GM12872 (cell line): ENCODE measurements around the gene PORCN.

Experiments
- TF ChIP-seq, protein P1 (sequence below): IDR thresholded peaks from 3 replicates; pipeline ENCODE4 v1.5.1; 2011; ENCODE audit warnings: low read depth, mild to moderate bottlenecking, low read length, moderate library complexity; ENCODE audit not compliant: insufficient read depth

Gene PORCN

DNA sequence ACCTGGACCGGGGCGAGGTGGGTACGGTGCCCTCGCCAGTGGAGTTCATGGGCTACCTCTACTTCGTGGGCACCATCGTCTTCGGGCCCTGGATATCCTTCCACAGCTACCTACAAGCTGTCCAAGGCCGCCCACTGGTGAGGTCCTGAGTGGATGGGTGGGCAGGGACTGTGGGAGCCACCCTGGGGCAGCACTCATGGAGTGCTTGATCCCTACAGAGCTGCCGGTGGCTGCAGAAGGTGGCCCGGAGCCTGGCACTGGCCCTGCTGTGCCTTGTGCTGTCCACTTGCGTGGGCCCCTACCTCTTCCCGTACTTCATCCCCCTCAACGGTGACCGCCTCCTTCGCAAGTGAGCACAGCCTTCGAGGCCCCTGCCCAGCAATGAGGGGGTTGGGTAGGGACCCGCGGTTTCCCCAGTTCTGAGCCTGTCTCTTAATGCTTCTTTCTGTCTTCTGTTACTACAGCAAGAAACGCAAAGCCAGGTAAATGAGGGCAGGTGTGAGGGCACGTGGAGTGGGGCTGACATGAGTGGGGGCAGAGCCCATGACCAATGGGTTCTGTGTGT is 3.7 kb downstream of the PORCN start:
- TF ChIP-seq, protein P1, sequence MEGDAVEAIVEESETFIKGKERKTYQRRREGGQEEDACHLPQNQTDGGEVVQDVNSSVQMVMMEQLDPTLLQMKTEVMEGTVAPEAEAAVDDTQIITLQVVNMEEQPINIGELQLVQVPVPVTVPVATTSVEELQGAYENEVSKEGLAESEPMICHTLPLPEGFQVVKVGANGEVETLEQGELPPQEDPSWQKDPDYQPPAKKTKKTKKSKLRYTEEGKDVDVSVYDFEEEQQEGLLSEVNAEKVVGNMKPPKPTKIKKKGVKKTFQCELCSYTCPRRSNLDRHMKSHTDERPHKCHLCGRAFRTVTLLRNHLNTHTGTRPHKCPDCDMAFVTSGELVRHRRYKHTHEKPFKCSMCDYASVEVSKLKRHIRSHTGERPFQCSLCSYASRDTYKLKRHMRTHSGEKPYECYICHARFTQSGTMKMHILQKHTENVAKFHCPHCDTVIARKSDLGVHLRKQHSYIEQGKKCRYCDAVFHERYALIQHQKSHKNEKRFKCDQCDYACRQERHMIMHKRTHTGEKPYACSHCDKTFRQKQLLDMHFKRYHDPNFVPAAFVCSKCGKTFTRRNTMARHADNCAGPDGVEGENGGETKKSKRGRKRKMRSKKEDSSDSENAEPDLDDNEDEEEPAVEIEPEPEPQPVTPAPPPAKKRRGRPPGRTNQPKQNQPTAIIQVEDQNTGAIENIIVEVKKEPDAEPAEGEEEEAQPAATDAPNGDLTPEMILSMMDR, result no peak

DNA sequence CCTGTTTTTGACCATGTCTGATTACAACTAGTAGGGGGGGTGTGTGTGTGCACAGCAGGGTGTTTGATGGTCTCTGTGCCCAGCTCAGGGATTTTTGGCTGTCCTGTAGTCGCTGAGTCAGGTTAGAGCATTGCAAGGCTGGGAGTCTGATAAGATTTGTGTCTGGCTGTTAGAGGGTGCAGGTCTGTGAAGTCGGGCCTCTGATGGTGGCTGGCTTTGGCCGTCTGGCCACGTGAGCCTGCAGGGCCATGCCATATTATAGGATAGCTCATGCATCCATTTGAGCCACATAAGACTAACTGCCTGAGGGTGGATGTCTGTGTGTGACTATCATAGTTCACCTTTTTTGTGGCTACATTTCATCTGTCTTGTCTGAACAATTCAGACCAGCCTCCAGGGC is 4.9 kb downstream of the PORCN start:
- TF ChIP-seq, protein P1, result no peak

DNA sequence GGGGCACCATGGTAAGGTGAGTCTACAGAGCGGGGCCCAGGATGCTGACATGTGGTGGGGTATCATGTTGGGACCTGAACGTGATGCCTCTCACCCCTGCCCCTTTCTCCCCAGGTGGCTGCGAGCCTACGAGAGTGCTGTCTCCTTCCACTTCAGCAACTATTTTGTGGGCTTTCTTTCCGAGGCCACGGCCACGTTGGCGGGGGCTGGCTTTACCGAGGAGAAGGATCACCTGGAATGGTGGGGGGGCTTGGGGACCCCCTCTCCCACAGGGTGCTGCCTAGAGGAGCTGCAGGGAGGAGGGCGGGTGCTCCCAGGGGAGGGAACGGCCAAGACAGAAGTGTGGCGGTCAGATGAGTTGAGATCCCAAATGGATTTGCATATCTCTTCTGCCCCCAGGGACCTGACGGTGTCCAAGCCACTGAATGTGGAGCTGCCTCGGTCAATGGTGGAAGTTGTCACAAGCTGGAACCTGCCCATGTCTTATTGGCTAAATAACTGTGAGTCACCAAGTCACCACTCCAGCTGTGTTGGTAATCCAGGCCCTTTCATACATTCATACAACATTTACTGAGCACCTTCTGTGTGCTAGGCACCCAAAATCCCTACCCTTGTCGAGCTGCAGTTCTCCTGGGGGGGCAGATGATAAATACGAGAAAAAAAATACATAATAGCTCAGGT is 5.5 kb downstream of the PORCN start:
- TF ChIP-seq, protein P1, result no peak

DNA sequence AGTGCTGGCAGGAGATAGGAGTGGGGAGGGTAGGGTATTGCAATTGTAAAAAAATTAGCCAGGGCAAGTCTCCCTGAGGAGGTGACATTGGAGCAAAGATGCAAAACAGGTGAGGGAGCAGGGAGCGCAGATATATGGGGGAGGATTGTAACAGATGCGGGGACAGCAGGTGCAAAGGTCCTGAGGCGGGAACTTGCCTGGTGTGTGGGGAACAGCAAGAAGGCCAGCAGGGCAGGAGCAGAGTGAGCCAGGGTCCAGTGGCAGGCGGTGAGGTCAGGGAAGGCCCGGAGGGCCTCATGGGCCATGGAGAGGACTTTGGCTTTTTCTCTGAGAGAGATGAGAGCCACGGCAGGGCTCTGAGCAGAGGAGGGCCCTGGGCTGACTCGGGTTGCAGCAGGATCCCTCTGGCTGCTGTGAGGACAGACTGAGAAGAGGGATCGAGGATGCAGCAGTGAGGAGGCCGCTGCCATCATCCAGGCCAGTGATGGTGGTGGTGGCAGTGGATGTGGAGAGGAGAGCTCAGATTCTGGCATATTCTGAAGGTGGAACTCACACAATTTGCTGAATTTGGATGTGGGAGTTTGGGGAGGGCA is 6.2 kb downstream of the PORCN start:
- TF ChIP-seq, protein P1, result no peak

- TF ChIP-seq, protein P1, result no peak
Measured at GRCh38 chrX:48515842-48516241, 7.0 kb downstream of the PORCN start.

GRCh38 chrX:48516285-48516684 is 7.5 kb downstream of the PORCN start:
- TF ChIP-seq, protein P1, result no peak

- TF ChIP-seq, protein P1, result no peak
Measured at GRCh38 chrX:48516987-48517386, 8.2 kb downstream of the PORCN start.
